Liver (tissue), 3 donors: ENCODE results near the gene SPTBN4.

Source experiments
- CTCF ChIP-seq: fragments of 150-350 bp; IDR thresholded peaks from 2 replicates; pipeline ENCODE4 v1.5.1; 2017; ENCODE audit warnings: improper control_type of control experiment, low read depth, low read length; ENCODE audit not compliant: missing input control
- GABPA ChIP-seq, 2 donors: IDR thresholded peaks in 1 of 2; conservative IDR thresholded peaks in 1 of 2; 2 replicates each; pipeline ENCODE4 v1.6.1; 2016; ENCODE audit warnings: antibody characterized with exemption in 2 of 2, mild to moderate bottlenecking in 1 of 2, moderate library complexity in 1 of 2
- JUND ChIP-seq, 2 donors: IDR thresholded peaks; 2 replicates each; pipeline ENCODE4 v1.6.1; 2016; ENCODE audit warnings: antibody characterized with exemption in 2 of 2
- NR2F2 ChIP-seq: IDR thresholded peaks from 2 replicates; pipeline ENCODE4 v1.6.1; 2016; ENCODE audit warnings: antibody characterized with exemption
- TAF1 ChIP-seq: conservative IDR thresholded peaks from 2 replicates; pipeline ENCODE4 v1.6.1; 2016; ENCODE audit warnings: antibody characterized with exemption, mild to moderate bottlenecking
- ZBTB33 ChIP-seq: IDR thresholded peaks from 2 replicates; pipeline ENCODE4 v1.6.1; 2016; ENCODE audit warnings: antibody characterized with exemption
- TF ChIP-seq, protein P1 (sequence below): IDR thresholded peaks from 2 replicates; pipeline ENCODE4 v1.6.1; 2016; ENCODE audit warnings: antibody characterized with exemption
- TF ChIP-seq, protein P2 (sequence below): IDR thresholded peaks from 2 replicates; pipeline ENCODE4 v1.6.1; 2016; ENCODE audit warnings: antibody characterized with exemption, mild to moderate bottlenecking
- donor health status: healthy.
- donor health status: healthy.

GRCh38 chr19:40560092-40560507, 93.3 kb downstream of the SPTBN4 start:
- no peak for TF ChIP-seq CTCF
- no peak for TF ChIP-seq ZBTB33
- TF ChIP-seq NR2F2: no peak
- TF ChIP-seq, protein P1, sequence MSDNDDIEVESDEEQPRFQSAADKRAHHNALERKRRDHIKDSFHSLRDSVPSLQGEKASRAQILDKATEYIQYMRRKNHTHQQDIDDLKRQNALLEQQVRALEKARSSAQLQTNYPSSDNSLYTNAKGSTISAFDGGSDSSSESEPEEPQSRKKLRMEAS: no peak
- TF ChIP-seq, protein P2, sequence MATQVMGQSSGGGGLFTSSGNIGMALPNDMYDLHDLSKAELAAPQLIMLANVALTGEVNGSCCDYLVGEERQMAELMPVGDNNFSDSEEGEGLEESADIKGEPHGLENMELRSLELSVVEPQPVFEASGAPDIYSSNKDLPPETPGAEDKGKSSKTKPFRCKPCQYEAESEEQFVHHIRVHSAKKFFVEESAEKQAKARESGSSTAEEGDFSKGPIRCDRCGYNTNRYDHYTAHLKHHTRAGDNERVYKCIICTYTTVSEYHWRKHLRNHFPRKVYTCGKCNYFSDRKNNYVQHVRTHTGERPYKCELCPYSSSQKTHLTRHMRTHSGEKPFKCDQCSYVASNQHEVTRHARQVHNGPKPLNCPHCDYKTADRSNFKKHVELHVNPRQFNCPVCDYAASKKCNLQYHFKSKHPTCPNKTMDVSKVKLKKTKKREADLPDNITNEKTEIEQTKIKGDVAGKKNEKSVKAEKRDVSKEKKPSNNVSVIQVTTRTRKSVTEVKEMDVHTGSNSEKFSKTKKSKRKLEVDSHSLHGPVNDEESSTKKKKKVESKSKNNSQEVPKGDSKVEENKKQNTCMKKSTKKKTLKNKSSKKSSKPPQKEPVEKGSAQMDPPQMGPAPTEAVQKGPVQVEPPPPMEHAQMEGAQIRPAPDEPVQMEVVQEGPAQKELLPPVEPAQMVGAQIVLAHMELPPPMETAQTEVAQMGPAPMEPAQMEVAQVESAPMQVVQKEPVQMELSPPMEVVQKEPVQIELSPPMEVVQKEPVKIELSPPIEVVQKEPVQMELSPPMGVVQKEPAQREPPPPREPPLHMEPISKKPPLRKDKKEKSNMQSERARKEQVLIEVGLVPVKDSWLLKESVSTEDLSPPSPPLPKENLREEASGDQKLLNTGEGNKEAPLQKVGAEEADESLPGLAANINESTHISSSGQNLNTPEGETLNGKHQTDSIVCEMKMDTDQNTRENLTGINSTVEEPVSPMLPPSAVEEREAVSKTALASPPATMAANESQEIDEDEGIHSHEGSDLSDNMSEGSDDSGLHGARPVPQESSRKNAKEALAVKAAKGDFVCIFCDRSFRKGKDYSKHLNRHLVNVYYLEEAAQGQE: no peak
- no peak for TF ChIP-seq TAF1
- TF ChIP-seq JUND (IDR thresholded peaks at IDR 0.05): no peak
- no peak for TF ChIP-seq GABPA (IDR thresholded peaks at IDR 0.05 in 1 of 2, conservative IDR thresholded peaks at IDR 0.05 in 1 of 2)
